KMS-11 (cell line): Measurements from ENCODE around the gene OR2V1.

ENCODE experiments used
- H2AFZ ChIP-seq: fragments of 200-600 bp; sonication (generic); 2 replicates; pipeline ENCODE4 v1.6.1; 2016; ENCODE audit warnings: antibody characterized with exemption, mixed run types, low read depth
- H3K27ac ChIP-seq: fragments of 200-600 bp; sonication (generic); 2 replicates; pipeline ENCODE4 v1.6.1; 2016; ENCODE audit warnings: mild to moderate bottlenecking, mixed run types
- H3K27me3 ChIP-seq: fragments of 200-600 bp; sonication (generic); 2 replicates; pipeline ENCODE4 v1.6.1; 2017; ENCODE audit warnings: mild to moderate bottlenecking, low read depth, mixed run types, moderate library complexity; ENCODE audit not compliant: insufficient read depth
- H3K36me3 ChIP-seq: fragments of 200-600 bp; sonication (generic); 2 replicates; pipeline ENCODE4 v1.6.1; 2017; ENCODE audit warnings: mild to moderate bottlenecking, mixed run types; ENCODE audit not compliant: insufficient read depth
- H3K4me1 ChIP-seq: fragments of 200-600 bp; sonication (generic); 2 replicates; pipeline ENCODE4 v1.6.1; 2016; ENCODE audit warnings: mild to moderate bottlenecking, low read depth, mixed run types; ENCODE audit not compliant: poor library complexity, severe bottlenecking
- H3K4me2 ChIP-seq: fragments of 200-600 bp; sonication (generic); 2 replicates; pipeline ENCODE4 v1.7.0; 2016; ENCODE audit warnings: mild to moderate bottlenecking, mixed run types
- H3K4me3 ChIP-seq: fragments of 200-600 bp; sonication (generic); IDR thresholded peaks from 2 replicates; pipeline ENCODE4 v1.6.1; 2017; ENCODE audit warnings: low read depth, low read length, mixed read lengths; ENCODE audit not compliant: insufficient read depth
- H3K79me2 ChIP-seq: fragments of 200-600 bp; sonication (generic); 2 replicates; pipeline ENCODE4 v1.6.1; 2016; ENCODE audit warnings: low read depth, mixed run types; ENCODE audit not compliant: insufficient read depth
- H3K9ac ChIP-seq: fragments of 200-600 bp; sonication (generic); 2 replicates; pipeline ENCODE4 v1.6.1; 2016; ENCODE audit warnings: mild to moderate bottlenecking, mixed run types
- H4K20me1 ChIP-seq: fragments of 200-600 bp; sonication (generic); 2 replicates; pipeline ENCODE4 v1.6.1; 2016; ENCODE audit warnings: mild to moderate bottlenecking, mixed run types; ENCODE audit not compliant: insufficient read depth
- TF ChIP-seq, protein P1 (sequence below): fragments of 200-600 bp; sonication (generic); conservative IDR thresholded peaks from 2 replicates; pipeline ENCODE4 v1.6.1; 2017; ENCODE audit warnings: low read depth, mild to moderate bottlenecking, antibody characterized with exemption, low read length, moderate library complexity, mixed read lengths

The OR2V1 gene

DNA sequence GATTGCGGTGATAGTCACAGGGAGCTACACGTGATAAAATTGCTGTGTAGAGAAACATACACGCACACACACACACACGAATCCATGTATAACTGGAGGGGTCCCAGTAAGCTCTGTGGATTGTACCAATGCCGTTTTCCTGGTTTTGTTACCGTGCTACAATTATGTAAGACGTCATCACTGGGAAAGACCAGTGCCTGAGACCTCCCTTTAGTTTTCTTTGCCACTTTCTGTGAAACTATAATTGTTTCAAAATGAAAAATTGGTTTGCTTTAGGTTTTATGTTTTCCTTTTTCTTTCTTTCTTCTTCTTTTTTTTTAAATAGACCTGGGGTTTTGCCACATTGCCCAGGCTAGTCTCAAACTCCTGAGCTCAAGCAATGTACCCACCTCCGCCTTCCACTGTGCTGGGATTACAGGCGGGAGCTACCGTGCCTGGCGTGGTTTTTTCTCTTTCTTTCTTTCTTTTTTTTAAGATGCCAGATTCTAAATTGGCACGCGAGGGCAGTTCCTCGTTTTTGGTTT, 37.7 kb upstream of the OR2V1 start:
- TF ChIP-seq, protein P1, sequence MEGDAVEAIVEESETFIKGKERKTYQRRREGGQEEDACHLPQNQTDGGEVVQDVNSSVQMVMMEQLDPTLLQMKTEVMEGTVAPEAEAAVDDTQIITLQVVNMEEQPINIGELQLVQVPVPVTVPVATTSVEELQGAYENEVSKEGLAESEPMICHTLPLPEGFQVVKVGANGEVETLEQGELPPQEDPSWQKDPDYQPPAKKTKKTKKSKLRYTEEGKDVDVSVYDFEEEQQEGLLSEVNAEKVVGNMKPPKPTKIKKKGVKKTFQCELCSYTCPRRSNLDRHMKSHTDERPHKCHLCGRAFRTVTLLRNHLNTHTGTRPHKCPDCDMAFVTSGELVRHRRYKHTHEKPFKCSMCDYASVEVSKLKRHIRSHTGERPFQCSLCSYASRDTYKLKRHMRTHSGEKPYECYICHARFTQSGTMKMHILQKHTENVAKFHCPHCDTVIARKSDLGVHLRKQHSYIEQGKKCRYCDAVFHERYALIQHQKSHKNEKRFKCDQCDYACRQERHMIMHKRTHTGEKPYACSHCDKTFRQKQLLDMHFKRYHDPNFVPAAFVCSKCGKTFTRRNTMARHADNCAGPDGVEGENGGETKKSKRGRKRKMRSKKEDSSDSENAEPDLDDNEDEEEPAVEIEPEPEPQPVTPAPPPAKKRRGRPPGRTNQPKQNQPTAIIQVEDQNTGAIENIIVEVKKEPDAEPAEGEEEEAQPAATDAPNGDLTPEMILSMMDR: no peak
- Histone ChIP-seq H3K4me2 (no peak overlapping the region), H3K27ac (no peak overlapping the region), H2AFZ (no peak overlapping the region), H3K79me2 (no peaks in the 10 kb centered on the region), H3K9ac (no peak overlapping the region), H4K20me1 (no peaks in the 10 kb centered on the region), H3K36me3 (no peaks in the 10 kb centered on the region), H3K4me3 (no peak overlapping the region), H3K27me3 (no peaks in the 10 kb centered on the region), H3K4me1 (peaks cover 16% of the 10 kb centered on the region)

DNA sequence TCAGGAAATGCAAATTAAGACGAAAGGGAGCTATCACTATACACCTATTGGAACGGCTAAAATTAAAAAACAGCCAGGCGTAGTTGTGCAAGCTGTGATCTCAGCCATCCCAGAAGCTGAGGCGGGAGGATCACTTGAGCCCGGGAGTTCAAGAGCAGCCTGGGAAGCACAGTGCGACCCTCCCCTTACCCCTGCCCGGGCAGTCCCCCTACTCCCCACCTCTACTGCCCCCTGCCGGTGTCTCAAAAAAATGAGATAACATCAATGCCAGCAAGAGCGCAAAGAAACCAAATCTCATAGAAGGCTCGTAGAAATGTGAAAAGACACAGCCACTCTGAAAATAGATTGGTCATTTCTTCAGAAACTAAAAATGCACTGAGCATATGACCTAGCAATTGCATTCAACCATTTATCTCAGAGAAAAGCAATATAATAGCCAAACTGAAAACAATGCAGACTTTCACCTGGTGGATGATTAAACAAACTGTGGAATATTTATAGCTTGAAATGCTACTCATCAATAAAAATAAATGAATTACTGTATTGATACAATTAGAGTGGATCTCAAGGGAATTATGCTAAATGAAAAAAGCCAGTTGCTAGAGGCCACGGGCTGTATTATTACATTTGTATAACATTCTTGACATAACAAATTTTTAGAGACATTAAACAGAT, 37.0 kb upstream of the OR2V1 start:
- no peak overlapping the region for H3K4me2 ChIP-seq
- no peaks in the 10 kb centered on the region for H3K36me3 ChIP-seq
- H3K4me3 ChIP-seq: no peak overlapping the region
- no peaks in the 10 kb centered on the region for H4K20me1 ChIP-seq
- TF ChIP-seq, protein P1: peak; percentile 34; the same call in 1 of the 2 replicates
- no peak overlapping the region for H3K27ac ChIP-seq
- H3K4me1 ChIP-seq: peaks cover 16% of the 10 kb centered on the region
- no peaks in the 10 kb centered on the region for H3K79me2 ChIP-seq
- H3K9ac ChIP-seq: no peak overlapping the region
- no peak overlapping the region for H2AFZ ChIP-seq
- H3K27me3 ChIP-seq: no peaks in the 10 kb centered on the region

DNA sequence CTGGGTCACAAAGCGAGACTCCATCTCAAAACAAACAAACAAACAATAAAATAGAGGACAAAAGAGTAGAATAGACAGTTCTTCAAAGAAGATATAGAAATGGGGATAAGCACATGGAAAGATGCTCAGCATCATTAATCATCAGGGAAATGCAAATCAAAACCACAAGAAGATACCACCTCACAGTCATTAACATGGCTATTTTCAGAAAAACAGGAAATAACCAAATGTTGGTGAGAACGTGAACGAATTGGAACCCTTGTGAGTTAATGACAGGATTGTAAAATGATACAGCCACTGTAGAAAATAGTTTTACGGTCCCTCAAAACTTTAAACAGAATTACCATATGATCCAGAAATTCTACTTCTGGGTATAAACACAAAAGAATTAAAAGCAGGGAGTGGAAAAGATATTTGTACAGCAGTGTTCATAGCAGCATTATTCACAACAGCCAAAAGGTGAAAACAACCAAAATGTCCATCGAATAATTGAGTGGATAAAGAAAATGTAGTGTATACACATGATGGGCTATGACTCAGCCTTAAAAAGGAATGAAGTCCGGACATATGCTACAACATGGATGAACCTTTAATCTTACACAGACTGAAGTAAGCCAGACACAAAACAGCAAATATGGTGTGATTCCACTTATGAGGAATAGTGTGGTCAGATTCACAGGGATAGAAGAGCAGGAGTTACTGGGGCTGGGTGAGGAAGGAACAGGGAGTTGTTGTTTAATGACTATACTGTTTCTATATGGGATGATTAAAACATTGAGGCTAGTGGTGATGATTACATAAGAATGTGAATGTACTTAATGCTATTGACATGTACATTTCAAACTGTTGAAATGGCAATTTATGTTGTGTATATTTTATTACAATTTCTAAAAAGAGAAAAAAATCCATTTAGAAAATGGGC, 36.1 kb upstream of the OR2V1 start:
- no peak overlapping the region for H3K9ac ChIP-seq
- no peaks in the 10 kb centered on the region for H3K36me3 ChIP-seq
- H2AFZ ChIP-seq: no peak overlapping the region
- H3K4me3 ChIP-seq: no peak overlapping the region
- H3K4me2 ChIP-seq: no peak overlapping the region
- H3K4me1 ChIP-seq: peaks cover 14% of the 10 kb centered on the region
- H4K20me1 ChIP-seq: no peaks in the 10 kb centered on the region
- TF ChIP-seq, protein P1: no peak
- H3K27ac ChIP-seq: no peak overlapping the region
- H3K79me2 ChIP-seq: no peaks in the 10 kb centered on the region
- H3K27me3 ChIP-seq: no peaks in the 10 kb centered on the region

GRCh38 chr5:181164076-181164952, 33.3 kb upstream of the OR2V1 start:
- Histone ChIP-seq H3K27ac (no peak overlapping the region), H3K4me1 (peaks cover 18% of the 10 kb centered on the region), H4K20me1 (no peaks in the 10 kb centered on the region), H3K4me2 (no peak overlapping the region), H3K9ac (no peak overlapping the region), H3K36me3 (no peaks in the 10 kb centered on the region), H3K79me2 (no peaks in the 10 kb centered on the region), H3K4me3 (no peak overlapping the region), H2AFZ (no peak overlapping the region), H3K27me3 (no peaks in the 10 kb centered on the region)
- TF ChIP-seq, protein P1: no peak
